ENCODE data around the gene OGFR.

OGFR gene, protein sequence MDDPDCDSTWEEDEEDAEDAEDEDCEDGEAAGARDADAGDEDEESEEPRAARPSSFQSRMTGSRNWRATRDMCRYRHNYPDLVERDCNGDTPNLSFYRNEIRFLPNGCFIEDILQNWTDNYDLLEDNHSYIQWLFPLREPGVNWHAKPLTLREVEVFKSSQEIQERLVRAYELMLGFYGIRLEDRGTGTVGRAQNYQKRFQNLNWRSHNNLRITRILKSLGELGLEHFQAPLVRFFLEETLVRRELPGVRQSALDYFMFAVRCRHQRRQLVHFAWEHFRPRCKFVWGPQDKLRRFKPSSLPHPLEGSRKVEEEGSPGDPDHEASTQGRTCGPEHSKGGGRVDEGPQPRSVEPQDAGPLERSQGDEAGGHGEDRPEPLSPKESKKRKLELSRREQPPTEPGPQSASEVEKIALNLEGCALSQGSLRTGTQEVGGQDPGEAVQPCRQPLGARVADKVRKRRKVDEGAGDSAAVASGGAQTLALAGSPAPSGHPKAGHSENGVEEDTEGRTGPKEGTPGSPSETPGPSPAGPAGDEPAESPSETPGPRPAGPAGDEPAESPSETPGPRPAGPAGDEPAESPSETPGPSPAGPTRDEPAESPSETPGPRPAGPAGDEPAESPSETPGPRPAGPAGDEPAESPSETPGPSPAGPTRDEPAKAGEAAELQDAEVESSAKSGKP

DNA sequence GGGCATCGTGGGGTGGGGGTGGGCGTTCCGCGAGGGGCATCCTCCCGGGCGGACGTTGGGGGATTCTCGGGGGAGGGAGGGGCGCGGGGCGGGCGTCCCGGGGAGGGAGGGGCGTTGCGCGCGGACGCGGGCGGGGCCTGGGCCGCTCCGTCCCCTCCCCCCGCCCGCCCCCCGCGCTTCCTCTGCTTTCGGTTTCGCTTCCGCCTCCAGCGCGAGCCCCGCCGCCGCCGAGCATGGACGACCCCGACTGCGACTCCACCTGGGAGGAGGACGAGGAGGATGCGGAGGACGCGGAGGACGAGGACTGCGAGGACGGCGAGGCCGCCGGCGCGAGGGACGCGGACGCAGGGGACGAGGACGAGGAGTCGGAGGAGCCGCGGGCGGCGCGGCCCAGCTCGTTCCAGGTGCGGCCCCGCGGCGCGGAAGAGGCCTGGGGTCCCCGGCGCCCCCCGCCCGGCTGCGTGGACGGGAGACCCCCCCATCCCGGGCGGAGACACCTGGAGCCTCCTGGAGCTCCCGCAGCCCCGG lies at the start of gene OGFR:
Gene OGFR (plus strand): TSS at position 209 of the 528 bp plus-strand sequence. CDS start 25 bp downstream, at position 234.
- DNase-seq: peak; percentile 51

DNA sequence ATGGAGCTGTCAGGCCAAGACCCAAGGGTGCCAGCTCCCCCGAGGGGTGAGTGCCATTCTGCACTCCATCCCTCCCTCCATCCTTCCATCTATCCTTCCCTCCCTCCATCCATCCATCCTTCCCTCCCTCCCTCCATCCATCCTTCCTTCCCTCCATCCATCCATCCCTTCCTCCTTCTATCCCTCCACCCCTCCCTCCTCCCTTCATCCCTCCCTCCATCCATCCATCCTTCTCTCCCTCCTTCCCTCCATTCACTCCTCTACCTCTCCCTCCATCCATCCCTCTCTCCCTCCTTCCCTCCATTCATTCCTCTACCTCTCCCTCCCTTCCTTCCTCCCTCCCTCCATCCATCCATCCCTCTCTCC lies 49.7 kb upstream of the OGFR start:
- no peak for DNase-seq

DNA sequence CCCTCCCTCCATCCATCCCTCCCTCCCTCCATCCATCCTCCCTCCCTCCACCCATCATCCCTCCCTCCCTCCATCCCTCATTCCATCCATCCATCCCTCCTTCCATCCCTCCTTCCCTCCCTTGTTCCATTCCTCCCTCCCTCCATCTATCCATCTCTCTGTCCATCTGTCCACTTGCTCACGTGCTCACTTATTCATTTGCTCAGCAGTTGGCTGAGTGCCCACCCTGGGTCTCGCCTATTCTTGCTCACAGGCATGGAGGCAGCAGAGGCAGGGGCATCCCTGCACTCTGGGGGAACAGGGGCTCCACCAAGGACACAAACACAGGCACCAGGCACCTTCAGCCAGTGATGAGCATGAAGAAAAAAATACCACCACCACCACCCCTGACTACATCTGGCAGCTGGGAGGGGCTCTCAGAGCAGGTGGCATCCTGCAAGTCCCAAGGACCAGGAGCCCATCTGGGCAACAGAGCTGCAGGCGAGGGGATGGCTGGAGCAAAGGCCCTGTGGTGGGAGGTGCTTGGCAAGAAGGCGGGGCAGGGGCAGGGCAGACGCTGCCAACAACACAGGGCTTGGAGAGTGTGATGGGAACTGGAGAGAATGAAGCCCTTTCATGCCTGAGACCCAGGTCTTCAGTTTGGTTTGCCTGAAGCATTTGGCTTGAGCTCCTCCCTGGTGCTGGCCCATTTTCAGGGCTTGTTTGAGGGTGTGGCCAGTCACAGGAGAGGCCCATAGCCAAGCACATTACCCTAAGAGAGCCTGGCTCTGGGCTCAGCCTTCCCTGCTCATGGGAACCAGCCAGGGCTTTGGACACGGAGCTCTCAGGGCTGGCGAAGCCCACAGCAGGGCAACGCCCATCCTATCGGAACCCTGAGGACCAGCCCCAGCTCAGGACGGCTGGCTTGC lies 48.6 kb upstream of the OGFR start:
- no peak for DNase-seq

DNA sequence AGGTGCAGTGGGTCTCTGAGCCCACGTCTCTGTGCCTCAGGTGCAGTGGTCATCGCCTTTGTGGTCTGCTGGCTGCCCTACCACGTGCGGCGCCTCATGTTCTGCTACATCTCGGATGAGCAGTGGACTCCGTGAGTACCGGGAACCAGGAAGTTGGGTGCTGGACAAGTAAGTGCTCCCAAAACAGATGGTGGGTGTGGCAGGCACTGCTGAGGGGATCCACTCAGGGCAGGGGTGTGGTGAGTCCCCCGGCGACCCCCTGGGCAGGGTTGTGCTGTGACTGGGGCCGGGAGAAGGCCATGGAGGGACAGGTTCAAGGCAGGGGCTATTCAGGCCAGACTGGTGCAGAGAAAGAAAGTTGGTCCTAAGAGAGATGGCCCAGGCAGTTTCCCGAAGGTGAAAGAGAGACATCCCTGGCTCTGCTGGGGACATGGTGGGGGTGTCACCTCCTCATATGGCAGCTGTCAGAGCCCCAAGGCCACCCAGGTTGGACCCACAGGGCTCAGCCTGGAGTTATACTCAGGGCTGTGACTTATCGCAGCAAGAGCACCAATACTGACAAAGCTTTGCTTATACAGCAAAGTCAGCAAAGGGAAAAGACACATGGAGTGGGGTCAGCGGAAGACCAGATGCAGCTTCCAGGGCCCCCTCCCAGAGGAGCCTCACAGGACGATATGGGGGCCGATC lies 46.3 kb upstream of the OGFR start:
- DNase-seq: no peak

DNA sequence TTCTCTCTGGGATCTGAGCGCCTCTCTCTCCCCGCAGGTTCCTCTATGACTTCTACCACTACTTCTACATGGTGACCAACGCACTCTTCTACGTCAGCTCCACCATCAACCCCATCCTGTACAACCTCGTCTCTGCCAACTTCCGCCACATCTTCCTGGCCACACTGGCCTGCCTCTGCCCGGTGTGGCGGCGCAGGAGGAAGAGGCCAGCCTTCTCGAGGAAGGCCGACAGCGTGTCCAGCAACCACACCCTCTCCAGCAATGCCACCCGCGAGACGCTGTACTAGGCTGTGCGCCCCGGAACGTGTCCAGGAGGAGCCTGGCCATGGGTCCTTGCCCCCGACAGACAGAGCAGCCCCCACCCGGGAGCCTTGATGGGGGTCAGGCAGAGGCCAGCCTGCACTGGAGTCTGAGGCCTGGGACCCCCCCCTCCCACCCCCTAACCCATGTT lies 44.6 kb upstream of the OGFR start:
- no peak for DNase-seq

DNA sequence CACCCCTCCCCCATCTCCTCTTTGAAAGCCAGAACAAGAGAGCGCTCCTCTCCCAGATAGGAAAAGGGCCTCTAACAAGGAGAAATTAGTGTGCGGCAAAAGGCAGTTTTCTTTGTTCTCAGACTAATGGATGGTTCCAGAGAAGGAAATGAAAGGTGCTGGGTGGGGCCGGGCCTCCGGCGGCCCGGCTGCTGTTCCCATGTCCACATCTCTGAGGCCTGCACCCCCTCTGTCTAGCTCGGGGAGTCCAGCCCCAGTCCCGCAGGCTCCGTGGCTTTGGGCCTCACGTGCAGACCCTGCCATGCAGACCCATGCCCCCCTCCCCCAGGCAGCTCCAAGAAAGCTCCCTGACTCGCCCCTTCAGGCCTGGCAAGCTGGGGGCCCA lies 44.2 kb upstream of the OGFR start:
- no peak for DNase-seq

DNA sequence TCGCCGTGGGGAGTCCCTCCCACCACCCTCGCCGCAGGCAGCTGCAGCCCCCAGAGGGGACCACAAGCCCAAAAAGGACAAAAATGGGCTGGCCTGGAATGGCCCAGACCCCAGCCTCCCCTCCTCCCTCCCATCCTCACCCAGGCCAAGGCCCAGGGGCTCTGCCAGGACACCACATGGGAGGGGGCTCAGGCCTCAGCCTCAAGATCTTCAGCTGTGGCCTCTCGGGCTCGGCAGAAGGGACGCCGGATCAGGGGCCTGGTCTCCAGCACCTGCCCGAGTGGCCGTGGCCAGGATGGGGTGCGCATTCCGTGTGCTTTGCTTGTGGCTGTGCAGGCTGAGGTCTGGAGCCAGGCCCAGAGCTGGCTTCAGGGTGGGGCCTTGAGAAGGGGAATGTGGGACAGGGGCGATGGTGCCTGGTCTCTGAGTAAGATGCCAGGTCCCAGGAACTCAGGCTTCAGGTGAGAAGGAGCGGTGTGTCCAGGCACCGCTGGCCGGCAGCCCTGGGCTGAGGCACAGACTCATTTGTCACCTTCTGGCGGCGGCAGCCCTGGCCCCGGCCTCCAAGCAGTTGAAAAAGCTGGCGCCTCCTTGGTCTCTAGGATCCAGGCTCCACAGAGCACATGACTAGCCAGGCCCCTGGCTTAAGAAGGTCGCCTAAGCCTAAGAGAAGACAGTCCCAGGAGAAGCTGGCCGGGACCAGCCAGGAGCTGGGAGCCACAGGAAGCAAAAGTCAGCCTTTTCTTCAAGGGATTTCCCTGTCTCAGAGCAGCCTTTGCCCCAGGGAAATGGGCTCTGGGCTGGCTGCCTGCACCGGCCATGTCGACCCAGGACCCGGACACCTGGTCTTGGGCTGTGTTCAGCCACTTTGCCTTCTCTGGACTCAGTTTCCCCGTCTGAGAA lies 43.5 kb upstream of the OGFR start:
- no peak for DNase-seq

DNA sequence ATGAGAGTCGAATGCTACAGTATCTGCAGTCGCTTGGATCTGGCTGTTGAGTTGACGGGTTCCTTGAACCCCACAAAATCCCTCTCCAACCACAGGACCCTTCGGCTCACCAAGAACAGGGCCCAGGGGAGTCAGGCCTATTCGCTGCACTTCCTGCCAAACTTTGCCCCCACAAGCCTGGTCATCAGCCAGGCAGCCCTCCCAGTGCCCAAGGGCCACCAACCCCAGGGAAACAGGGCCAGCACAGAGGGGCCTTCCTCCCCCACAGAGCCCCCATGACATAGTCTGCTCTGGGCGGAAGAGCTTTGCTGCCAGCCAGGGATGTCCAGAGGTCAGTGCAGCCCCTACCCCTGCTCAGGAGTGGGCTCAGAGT lies 42.9 kb upstream of the OGFR start:
- DNase-seq: no peak

DNA sequence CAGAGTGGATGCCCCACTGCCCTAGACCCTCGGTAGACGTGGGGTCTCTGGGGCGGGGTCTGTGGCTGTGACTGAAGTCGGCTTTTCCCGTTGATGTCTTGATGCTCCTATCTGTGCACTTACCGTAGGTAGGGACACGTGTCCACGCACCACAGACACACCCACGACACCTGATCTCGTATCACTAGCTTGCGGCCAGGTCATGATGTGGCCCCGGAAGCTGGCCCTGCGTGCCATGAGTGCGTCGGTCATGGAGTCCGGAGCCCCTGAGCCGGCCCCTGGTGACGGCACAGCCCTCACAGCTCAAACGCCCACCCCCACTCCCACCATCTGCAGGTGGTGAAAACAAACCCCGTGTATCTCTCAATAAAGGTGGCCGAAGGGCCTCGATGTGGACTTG lies 42.3 kb upstream of the OGFR start:
- no peak for DNase-seq

DNA sequence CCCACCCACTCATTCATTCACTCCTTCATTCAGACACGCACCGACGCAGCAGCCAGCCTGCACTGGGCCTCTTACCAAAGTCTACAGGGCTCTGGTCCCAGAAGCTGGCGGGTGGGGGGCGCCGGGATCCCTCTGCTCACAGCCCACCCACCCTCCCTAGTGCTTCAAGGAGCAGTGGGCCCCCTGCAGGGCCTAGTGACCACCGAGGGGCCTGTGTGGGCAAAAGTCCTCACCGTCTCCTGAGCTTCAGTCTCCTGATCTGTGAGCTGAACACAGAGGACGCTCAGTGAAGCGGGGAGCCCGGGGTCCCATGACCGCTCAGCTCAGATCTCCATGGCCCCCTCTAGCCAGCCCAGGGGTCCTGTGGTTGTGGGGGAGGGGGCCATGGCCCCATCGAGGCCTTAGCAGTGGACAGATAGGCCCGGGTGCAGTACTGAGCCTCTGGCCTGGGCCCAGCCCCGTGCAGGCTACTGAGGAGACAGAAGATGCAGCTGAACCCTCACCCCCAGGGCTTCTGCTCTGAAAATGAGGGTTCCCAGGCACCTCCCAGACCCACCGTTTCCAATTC lies 41.8 kb upstream of the OGFR start:
- DNase-seq: no peak

DNA sequence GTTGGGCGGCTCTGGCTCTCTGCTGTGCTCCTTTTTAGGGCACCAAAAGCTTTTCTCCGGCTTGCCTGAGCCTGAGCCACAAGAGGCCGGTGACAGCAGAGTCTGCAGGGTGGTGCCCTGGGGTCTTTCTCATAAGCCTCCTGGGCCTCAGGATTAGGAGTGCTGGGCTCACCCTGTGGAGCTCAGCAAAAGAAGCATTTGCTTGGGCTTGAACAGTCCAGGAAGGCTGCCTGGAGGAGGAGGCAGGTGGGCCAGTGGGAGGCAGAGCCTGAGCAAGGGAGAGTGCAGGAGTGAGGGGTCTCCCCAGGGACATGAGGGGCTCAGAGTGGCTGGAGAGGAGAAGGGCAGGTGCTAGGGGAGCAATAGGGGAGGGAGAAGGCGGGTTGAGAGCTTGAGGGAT lies 41.2 kb upstream of the OGFR start:
- no peak for DNase-seq

DNA sequence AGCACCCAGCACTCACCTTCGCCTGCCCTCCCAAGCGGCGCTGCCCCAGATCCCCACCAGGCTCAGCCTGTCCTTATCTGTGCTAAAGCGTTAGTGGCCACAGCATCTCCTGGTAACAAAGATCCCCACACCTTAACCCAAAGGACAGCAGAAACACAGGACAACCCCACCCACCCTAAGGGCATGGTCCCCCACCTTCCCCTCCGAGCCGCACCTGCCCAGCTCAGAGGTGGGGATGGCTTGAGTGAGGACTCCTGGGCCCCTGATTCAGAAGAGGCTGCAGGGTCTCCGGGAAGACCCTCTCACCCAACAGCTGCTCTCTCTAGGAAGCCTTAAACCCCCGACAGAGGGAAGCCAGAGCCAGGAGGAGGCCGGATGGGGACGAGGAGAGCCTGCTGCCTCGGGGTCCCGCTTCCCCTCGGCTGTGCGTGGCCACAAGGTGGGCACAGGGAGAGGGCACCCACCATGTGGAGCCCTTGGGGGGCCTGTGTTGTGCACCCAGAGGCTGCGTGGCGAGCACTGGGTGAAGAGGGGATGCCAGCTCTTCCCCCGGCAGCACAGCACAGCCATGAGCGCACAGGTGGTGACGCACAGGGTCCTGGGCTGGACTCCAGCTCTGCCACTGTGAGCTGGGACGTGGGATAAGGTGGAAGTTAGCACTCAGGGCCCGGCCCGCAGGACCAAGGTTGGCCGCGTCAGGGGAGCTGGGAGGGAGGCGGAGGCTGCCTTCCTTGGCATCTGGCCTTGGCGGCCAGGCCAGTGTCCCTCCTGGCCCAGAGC lies 40.3 kb upstream of the OGFR start:
- DNase-seq: no peak

DNA sequence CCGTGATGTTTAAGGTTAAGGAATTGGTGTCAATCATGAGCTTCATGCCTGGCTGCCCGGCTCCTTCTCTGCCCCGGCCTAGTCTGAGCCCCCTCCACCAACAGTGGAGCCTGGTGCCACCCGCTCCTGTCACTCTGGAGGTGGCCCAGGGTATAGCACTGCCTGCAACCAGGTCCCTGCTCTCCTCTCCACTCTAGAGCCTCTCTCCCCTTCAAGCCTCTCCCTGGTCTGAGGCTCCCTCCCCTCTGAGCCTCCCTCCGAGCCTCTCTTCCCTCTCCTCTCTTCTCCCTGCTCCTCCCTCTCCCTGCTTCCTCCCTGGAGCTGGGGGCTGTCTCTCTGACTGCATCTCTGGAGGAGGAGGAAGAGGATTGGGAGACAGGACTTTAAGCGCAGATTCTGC lies 39.6 kb upstream of the OGFR start:
- DNase-seq: no peak

DNA sequence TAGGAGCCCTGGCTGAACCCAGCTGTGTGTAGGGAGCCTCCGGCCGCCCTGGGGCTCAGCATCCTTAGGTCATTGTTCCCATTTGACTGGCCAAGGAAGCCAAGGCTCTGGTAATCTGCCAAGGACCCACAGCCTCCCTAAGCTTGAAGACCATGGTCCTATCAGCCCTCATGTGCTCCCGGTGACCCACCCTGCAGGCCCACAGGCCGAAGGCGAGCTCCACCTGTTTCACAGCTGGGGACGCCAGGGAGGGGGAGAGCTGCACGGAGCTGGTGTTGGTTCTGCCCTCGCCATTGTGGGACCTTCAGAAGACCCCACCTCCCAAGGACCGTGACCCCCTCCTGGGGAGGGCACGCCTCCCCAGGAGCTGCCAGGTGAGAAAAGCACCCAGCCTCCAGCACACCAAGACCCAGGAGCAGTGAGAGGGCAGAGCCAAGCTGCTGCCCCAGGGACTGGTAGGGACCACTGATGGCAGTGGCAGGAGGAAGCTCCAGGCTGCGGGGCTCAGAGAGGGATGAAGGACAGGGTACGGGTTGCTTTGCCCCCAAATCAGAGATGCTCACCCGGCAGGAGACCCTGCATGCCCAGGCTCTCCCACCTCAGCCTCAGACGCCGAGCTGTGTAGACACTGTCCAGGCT lies 39.1 kb upstream of the OGFR start:
- no peak for DNase-seq

DNA sequence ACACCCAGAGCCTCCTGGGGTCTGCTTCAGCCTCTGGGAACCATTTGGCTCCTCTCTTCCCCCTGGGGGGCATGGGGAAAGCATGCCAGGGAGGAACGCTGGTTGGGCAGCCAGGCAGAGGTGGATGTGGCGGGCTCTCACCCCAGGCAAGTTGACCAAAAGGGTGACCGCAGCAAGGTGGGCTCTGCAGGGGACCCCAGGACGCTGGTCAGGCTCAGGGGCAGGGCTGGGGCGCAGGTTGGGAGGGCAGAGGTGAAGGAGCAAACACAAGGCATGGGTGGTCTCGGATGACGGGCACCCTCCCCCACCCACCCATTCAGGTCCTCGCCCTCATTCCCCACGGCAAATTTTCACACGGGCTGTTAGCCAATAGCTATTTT lies 38.6 kb upstream of the OGFR start:
- DNase-seq: no peak

DNA sequence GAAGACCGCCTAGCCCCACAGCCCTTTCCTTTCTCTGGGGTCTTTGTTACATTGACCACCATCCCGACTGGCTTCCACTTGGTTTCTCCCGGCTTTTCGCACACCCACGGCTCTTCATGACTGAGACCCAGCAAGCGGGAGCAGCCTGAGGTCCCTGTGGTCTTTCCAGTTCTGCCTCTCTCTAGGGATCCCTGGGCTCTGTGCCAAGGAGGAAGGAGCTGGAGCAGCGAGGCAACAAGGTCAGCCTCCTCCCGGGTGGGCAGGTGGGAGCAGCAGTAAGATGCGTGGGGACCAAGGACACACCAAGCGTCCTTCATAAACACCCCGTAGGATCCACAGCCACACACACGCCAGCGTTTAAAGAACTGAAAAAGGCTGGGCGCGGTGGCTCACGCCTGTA lies 37.9 kb upstream of the OGFR start:
- DNase-seq: no peak

DNA sequence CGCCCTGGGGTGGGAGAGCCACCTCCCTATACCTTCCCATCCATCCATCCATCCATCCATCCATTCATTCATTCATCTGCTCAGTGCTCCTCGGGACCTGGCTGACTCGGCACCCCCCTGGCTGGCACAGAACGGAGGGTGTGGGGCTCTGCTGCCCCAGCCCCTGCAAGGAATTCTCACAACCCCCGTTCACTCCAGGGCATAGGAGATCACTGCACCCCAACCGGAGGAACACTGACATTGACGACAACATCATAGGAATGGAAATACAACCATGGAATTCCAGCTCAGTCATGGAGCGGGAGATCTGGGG lies 36.4 kb upstream of the OGFR start:
- no peak for DNase-seq

DNA sequence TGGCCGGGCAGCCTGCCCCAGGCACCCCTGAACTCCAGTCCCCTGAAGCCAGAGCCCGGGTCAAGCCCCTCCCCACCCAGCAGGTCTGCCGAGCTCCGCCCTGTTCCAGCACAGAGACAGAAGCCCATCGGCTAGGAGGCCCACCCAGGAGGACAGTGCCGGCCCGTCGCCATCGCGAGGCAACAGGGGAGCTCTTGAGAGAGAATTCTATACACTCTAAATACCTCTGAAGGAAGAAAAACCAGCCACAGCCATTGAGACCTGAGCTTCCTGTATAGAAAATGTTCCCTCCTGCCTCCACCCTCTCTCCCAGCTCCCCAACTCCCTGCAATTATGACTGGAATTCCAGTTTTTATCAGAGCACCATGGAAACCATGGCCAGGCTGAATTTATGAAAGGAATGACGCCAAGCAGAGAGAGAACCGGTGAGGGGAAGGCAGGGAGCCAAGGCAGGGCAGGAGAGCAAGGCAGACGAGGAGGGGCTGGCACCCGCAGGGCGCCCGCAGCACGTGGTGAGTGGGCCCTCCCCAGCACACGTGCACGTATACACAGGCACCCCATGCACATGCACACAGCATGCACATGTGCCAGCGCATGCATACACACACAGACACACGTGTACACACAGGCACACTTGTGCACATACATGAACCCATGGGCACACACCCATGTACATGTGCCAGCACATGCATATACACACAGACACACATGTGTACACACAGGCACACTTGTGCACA lies 35.9 kb upstream of the OGFR start:
- no peak for DNase-seq

DNA sequence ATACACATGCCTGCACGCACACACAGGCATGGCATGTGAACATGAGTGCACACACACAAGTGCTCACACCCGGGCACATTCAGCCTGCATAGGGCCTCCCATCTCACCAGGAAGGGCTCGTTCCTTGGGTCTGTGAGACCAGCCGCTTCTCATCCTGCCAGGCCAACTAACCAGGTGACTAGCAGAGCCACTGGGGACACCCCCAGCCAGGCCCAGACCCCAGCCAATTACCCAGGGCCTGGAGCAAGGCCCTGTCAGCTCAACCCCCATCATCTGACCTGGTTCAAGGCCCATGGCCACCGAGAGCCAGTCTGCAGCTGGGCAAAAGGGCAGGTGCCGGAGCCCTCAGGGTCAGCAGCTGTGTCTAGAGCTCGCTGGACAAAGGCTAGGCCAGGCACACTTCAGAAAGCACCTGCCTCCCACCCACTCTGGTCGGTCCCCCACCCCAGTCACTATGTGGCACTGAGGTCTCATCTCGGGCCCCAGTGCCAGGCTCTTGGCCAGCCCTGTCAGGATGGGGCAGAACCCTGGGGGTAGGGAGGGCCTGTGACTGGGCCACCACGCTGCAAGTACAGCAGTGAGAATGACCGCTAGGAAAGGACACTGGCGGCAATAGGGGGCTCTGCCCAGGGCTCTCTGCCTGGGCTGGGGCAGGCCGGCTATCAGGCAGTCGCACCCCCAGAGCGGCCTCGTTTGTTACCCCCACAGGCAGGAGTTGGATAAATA lies 35.1 kb upstream of the OGFR start:
- DNase-seq: no peak
